Measurements from ENCODE around the gene BLTP3A. TPM values are rescaled to one million over a fixed set of nuclear protein-coding genes. Genes with fewer than 3 reads are reported as not detected.
A peak's percentile ranks its signal among the peaks of the same experiment; 100 is the strongest.
"Not testable (repeated sequence)": the region's sequence is repeated elsewhere in the genome, so short reads cannot be mapped to it uniquely, and the experiment has no call there.

The BLTP3A gene
- total RNA-seq, 1 donor from 2014 or later: 12.6 TPM

DNA sequence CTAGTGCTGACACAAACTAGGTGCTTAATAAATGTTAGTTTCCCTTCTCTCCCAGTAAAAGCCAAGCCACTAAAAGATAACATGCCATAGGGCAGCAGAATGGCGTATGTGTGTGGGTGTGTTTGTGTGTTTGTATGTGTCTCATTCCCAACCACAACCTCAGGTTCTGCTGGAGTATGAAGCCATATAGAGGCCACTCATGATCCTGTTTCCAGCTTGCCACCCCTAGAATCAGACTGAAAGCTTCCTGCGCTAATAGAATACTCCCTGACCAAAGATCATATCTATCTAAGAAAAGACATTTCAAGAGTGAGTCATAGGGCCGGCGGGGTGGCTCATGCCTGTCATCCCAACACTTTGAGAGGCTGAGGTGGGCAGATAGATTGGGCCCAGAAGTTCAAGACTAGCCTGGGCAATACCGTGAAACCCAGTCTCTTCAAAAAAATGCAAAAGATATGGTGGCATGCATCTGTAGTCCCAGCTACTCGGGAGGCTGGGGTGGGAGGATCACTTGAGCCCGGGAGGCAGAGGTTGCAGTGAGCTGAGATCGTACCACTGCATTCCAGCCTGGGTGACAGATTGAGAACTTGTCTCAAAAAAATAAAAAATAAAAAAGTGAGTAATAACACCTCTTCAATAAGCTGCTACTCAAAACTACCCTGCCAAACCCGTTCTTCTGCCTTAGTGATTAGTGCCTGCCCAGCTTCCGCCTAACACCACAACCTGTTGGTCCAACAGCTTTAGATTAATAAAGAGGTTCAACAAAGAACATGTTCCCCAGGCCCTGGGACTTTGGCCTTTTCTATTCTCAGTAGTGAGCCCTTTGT is 46.4 kb upstream of the BLTP3A start:
- Mint-ChIP-seq H3K9me3 (no peaks in the 10 kb centered on the region), H3K4me3 (no peak overlapping the region), H3K4me1 (no peaks in the 10 kb centered on the region), H3K27me3 (no peaks in the 10 kb centered on the region), H3K27ac (no peak overlapping the region), H3K36me3 (ENCODE audit: low read depth) (no peaks in the 10 kb centered on the region)
- ChIA-PET CTCF (no interaction called here), POLR2A (no interaction called here)
- no peak for ATAC-seq (ENCODE audit: low read depth)
- DNase-seq: no peak
- TF ChIP-seq, protein P1, sequence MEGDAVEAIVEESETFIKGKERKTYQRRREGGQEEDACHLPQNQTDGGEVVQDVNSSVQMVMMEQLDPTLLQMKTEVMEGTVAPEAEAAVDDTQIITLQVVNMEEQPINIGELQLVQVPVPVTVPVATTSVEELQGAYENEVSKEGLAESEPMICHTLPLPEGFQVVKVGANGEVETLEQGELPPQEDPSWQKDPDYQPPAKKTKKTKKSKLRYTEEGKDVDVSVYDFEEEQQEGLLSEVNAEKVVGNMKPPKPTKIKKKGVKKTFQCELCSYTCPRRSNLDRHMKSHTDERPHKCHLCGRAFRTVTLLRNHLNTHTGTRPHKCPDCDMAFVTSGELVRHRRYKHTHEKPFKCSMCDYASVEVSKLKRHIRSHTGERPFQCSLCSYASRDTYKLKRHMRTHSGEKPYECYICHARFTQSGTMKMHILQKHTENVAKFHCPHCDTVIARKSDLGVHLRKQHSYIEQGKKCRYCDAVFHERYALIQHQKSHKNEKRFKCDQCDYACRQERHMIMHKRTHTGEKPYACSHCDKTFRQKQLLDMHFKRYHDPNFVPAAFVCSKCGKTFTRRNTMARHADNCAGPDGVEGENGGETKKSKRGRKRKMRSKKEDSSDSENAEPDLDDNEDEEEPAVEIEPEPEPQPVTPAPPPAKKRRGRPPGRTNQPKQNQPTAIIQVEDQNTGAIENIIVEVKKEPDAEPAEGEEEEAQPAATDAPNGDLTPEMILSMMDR (IDR thresholded peaks at IDR 0.05): no peak
- intact Hi-C loops (cut with micrococcal nuclease): no loop called here

DNA sequence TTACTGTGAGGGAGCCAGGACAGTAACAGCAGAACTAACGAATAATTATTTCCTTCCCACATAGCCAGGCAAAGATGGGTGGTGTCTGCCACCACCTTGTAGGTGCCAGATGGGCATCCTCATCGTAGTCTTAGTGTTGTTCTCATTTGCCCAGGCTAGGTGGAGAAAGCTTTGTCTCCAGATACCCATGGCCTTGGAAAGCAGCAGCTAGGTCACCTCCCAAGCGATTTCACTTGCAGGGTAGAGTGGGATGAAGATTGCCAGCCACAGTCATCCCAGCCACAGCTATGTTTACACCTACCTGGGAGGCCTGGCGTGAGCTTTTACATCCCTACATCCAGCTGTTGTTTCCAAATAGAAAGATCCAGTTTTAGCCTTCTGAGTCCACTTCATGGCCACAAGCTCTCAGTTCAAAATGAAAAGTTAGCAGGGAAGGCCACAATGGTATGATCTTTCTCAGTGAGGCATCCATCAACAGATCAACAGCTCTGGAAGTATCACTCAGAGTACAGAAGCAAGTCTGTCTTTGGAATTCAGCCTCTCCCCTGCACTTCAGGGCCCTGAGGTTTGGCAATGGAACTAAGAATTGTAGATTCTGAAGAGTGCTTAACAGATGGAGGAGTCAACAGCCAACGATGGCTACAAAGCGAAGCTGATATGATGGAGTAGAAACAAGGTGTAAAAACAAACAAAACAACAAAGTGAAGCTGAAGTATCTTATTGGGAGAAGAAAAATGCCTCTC is 45.6 kb upstream of the BLTP3A start:
- Mint-ChIP-seq H3K27me3 (no peaks in the 10 kb centered on the region), H3K36me3 (ENCODE audit: low read depth) (no peaks in the 10 kb centered on the region), H3K9me3 (no peaks in the 10 kb centered on the region), H3K4me3 (no peak overlapping the region), H3K4me1 (no peaks in the 10 kb centered on the region), H3K27ac (no peak overlapping the region)
- ATAC-seq (ENCODE audit: low read depth): no peak
- ChIA-PET CTCF (no interaction called here), POLR2A (interaction anchor here (0.6 kb wide), 1 partner anchor 282 kb away, joined by 3 read pairs; no protein-coding TSS in a partner anchor)
- DNase-seq: no peak
- intact Hi-C loops (cut with micrococcal nuclease): no loop called here
- TF ChIP-seq, protein P1 (IDR thresholded peaks at IDR 0.05): no peak

DNA sequence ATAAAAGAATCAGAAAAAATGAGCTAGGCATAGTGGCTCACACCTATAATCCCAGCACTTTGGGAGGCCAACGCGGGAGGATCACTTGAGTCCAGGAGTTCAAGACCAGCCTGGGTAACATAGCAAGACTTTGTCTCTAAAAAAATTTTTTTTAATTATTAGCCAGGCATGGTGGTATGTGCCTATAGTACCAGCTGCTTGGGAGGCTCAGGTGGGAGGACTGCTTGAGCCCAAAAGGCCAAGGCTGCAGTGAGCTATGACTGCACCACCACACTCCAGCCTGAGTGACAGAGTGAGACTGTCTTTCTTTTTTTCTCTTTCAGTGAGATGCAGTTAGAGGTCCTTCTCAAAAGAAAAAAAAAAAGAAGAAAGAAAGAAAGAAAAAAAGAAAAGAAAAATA is 43.1 kb upstream of the BLTP3A start:
- intact Hi-C loops (cut with micrococcal nuclease): no loop called here
- H3K27ac Mint-ChIP-seq: no peak overlapping the region
- no peak for DNase-seq
- H3K4me1 Mint-ChIP-seq: peaks cover 14% of the 10 kb centered on the region
- H3K4me3 Mint-ChIP-seq: no peak overlapping the region
- no peak for ATAC-seq (ENCODE audit: low read depth)
- no peaks in the 10 kb centered on the region for H3K36me3 Mint-ChIP-seq (ENCODE audit: low read depth)
- ChIA-PET CTCF (no interaction called here), POLR2A (no interaction called here)
- H3K27me3 Mint-ChIP-seq: no peaks in the 10 kb centered on the region
- TF ChIP-seq, protein P1 (IDR thresholded peaks at IDR 0.05): no peak
- no peaks in the 10 kb centered on the region for H3K9me3 Mint-ChIP-seq

DNA sequence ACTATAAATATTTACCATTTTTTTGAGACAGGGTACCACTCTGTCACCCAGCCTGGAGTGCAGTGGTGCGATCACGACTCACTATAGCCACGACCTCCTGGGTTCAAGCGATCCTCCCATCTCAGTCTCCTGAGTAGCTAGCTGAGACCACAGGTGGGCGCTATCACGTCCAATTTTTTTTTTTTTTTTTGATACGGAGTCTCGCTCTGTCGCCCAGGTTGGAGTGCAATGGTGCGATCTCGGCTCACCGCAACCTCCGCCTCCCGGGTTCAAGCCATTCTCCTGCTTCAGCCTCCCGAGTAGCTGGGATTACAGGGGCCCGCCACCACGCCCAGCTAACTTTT is 35.4 kb upstream of the BLTP3A start:
- not testable (repeated sequence) for H3K9me3 Mint-ChIP-seq

DNA sequence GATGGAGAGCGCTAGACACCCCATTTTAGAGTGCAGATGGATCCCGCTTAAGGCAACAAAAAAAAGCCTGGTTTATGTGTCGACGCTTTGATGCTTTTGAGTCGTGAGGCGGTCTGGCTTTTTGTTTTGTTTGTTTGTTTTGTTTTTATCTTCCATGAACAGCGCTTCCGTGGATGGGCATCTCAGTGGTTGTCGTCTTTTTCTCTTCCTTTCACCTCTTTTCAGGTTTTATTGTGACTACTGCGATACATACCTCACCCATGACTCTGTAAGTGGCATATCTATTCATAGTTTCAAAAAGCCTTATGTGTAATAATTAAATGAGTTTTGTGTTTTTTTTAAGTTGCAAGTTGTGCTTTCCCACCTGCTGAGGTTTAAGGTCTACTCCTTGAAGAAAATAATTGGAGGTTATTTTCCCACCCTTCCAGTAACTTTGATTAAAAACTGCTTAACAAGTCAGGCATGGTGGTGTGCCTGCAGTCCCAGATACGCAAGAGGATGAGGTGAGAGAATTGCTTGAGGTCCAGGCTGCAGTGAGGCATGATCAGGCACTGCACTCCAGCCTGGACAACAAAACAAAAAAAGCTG is 34.1 kb upstream of the BLTP3A start:
- intact Hi-C loops (cut with micrococcal nuclease): loop anchor here (1.0 to 10.0 kb wide), 12 partner anchors 35 to 594 kb away; partner anchors contain the start of genes BLTP3A, HMGA1, ILRUN and PACSIN1
- H3K27me3 Mint-ChIP-seq: no peaks in the 10 kb centered on the region
- peaks cover 16% of the 10 kb centered on the region for H3K4me1 Mint-ChIP-seq
- no peak overlapping the region for H3K4me3 Mint-ChIP-seq
- TF ChIP-seq, protein P1 (IDR thresholded peaks at IDR 0.05): no peak
- no peak overlapping the region for H3K27ac Mint-ChIP-seq
- DNase-seq: no peak
- peaks cover 17% of the 10 kb centered on the region for H3K36me3 Mint-ChIP-seq (ENCODE audit: low read depth)
- no peaks in the 10 kb centered on the region for H3K9me3 Mint-ChIP-seq
- ChIA-PET POLR2A (interaction anchor here (1.1 to 3.0 kb wide), 10 partner anchors 34 to 521 kb away, joined by 3 to 33 read pairs (median 10); partner anchors contain the start of genes ANKS1A, BLTP3A, HMGA1 and ILRUN), CTCF (interaction anchor here (1.8 kb wide), 1 partner anchor 34 kb away, joined by 4 read pairs; the partner anchor contains the start of gene BLTP3A)
- ATAC-seq (ENCODE audit: low read depth): no peak

More for the DNA sequence above, 35.4 kb upstream of the BLTP3A start:
- CTCF ChIA-PET: interaction anchor here (0.6 to 1.8 kb wide), 5 partner anchors 35 to 593 kb away, joined by 3 to 4 read pairs (median 4); partner anchors contain the start of gene BLTP3A
- not testable (repeated sequence) for H3K27ac Mint-ChIP-seq; DNase-seq; H3K4me3 Mint-ChIP-seq; H3K27me3 Mint-ChIP-seq; H3K36me3 Mint-ChIP-seq (ENCODE audit: low read depth)
- peak; percentile 11 for ATAC-seq (ENCODE audit: low read depth)
- intact Hi-C loops (cut with micrococcal nuclease): loop anchor here (2.0 to 10.0 kb wide), 5 partner anchors 100 to 520 kb away; partner anchors contain the start of genes HMGA1, PACSIN1 and RPS10
- POLR2A ChIA-PET: interaction anchor here (0.6 to 3.0 kb wide), 18 partner anchors 35 to 1137 kb away, joined by 3 to 33 read pairs (median 4); partner anchors contain the start of genes ANKS1A, BLTP3A, HMGA1 and ILRUN
- peaks cover 24% of the 10 kb centered on the region for H3K4me1 Mint-ChIP-seq

Data from activated B cell treated with CpG ODN at 0.5 μM for 24 hours (primary cell).